Liver (tissue), 9 donors: Measurements from ENCODE around the gene DPPA4. TPM values are rescaled to one million over a fixed set of nuclear protein-coding genes. Genes with fewer than 3 reads are reported as not detected.

Experiments used
- DNase-seq: peaks from one replicate; pipeline ENCODE4 v3.0.0-alpha.2; 2017; ENCODE audit warnings: low spot score
- H3K27ac ChIP-seq, 2 donors: one replicate each; pipeline ENCODE4 v1.7.0; 2013; ENCODE audit warnings: inconsistent platforms in 2 of 2, low read length in 2 of 2, control low read depth in 1 of 2, low read depth in 1 of 2, mild to moderate bottlenecking in 1 of 2
- H3K27me3 ChIP-seq, 4 donors: one replicate each; pipeline versions ENCODE4 v1.6.1 to v1.7.0; 2013; ENCODE audit warnings: low read length in 3 of 4, inconsistent platforms in 1 of 4, mild to moderate bottlenecking in 1 of 4, moderate library complexity in 1 of 4; ENCODE audit not compliant: control insufficient read depth in 4 of 4, insufficient read depth in 4 of 4
- H3K36me3 ChIP-seq, 4 donors: one replicate each; pipeline versions ENCODE4 v1.6.1 to v1.7.0; 2013; ENCODE audit warnings: low read length in 3 of 4, mild to moderate bottlenecking in 3 of 4, low read depth in 1 of 4, moderate library complexity in 1 of 4; ENCODE audit not compliant: control insufficient read depth in 4 of 4, insufficient read depth in 3 of 4
- H3K4me1 ChIP-seq, 4 donors: one replicate each; pipeline versions ENCODE4 v1.6.1 to v1.7.0; 2013; ENCODE audit warnings: low read length in 3 of 4, mild to moderate bottlenecking in 3 of 4, moderate library complexity in 1 of 4; ENCODE audit not compliant: control insufficient read depth in 4 of 4, insufficient read depth in 4 of 4
- H3K4me3 ChIP-seq, 3 donors: one replicate each; pipeline versions ENCODE4 v1.6.1 to v1.7.0; 2013; ENCODE audit warnings: low read length in 3 of 3, control low read depth in 1 of 3, low read depth in 1 of 3, mild to moderate bottlenecking in 1 of 3
- H3K9ac ChIP-seq, 2 donors: one replicate each; pipeline ENCODE4 v1.7.0; 2013; ENCODE audit warnings: low read length in 2 of 2, mild to moderate bottlenecking in 2 of 2, moderate library complexity in 2 of 2, control low read depth in 1 of 2, low read depth in 1 of 2
- H3K9me3 ChIP-seq, 4 donors: one replicate each; pipeline versions ENCODE4 v1.6.1 to v1.7.0; 2013; ENCODE audit warnings: low read length in 3 of 4; ENCODE audit not compliant: control insufficient read depth in 4 of 4
- EGR1 ChIP-seq, 2 donors: IDR thresholded peaks; 2 replicates each; pipeline ENCODE4 v1.6.1; 2016 to 2018; ENCODE audit warnings: antibody characterized with exemption in 2 of 2, low read depth in 2 of 2
- FOXA1 ChIP-seq: IDR thresholded peaks from 2 replicates; pipeline ENCODE4 v1.6.1; 2016; ENCODE audit warnings: antibody characterized with exemption
- FOXA2 ChIP-seq: IDR thresholded peaks from 2 replicates; pipeline ENCODE4 v1.6.1; 2016; ENCODE audit warnings: antibody characterized with exemption
- GABPA ChIP-seq, 2 donors: IDR thresholded peaks in 1 of 2; conservative IDR thresholded peaks in 1 of 2; 2 replicates each; pipeline ENCODE4 v1.6.1; 2016; ENCODE audit warnings: antibody characterized with exemption in 2 of 2, mild to moderate bottlenecking in 1 of 2, moderate library complexity in 1 of 2
- HNF4A ChIP-seq, 2 donors: conservative IDR thresholded peaks; 2 replicates each; pipeline ENCODE4 v1.6.1; 2016; ENCODE audit warnings: antibody characterized with exemption in 2 of 2, mild to moderate bottlenecking in 2 of 2
- HNF4G ChIP-seq: IDR thresholded peaks from 2 replicates; pipeline ENCODE4 v1.6.1; 2016; ENCODE audit warnings: antibody characterized with exemption
- JUND ChIP-seq, 2 donors: IDR thresholded peaks; 2 replicates each; pipeline ENCODE4 v1.6.1; 2016; ENCODE audit warnings: antibody characterized with exemption in 2 of 2
- NR2F2 ChIP-seq: IDR thresholded peaks from 2 replicates; pipeline ENCODE4 v1.6.1; 2016; ENCODE audit warnings: antibody characterized with exemption
- RAD21 ChIP-seq, 2 donors: IDR thresholded peaks; 2 replicates each; pipeline ENCODE4 v1.6.1; 2016; ENCODE audit warnings: antibody characterized with exemption in 2 of 2, mild to moderate bottlenecking in 2 of 2
- RXRA ChIP-seq, 2 donors: IDR thresholded peaks; 2 replicates each; pipeline ENCODE4 v1.6.1; 2017 to 2018; ENCODE audit warnings: antibody characterized with exemption in 2 of 2, mild to moderate bottlenecking in 1 of 2
- SP1 ChIP-seq: IDR thresholded peaks from 2 replicates; pipeline ENCODE4 v1.6.1; 2018; ENCODE audit warnings: antibody characterized with exemption, mild to moderate bottlenecking
- YY1 ChIP-seq: IDR thresholded peaks from 2 replicates; pipeline ENCODE4 v1.6.1; 2016; ENCODE audit warnings: antibody characterized with exemption, mild to moderate bottlenecking
- WGBS: extraction: QIAGEN DNeasy Blood & Tissue Kit; methylation state at CpG from one replicate; pipeline ENCODE4 v1.1.7; 2013; 5-methylcytosine and 5-hydroxymethylcytosine counted together
- polyA plus RNA-seq, 2 donors: library from polyadenylated mRNA; stranded (reverse) in 1 of 2; unstranded in 1 of 2; fragments of 200-250 nt in 1 of 2; fragments of >200 nt in 1 of 2; fragmentation: Nextera tagmentation in 1 of 2; extraction: Ambion mirVana in 1 of 2; gene quantifications; one replicate each; pipeline versions ENCODE4 v1.2.1 to v1.2.3, GENCODE V29; 2013 to 2015
- total RNA-seq, 2 donors: library from RNA; depleted of rRNA; stranded (reverse); fragments of >200 nt; gene quantifications; one replicate each; pipeline ENCODE4 v1.2.3, GENCODE V29; 2014
- TF ChIP-seq, protein P1 (sequence below): IDR thresholded peaks from 2 replicates; pipeline ENCODE4 v1.6.1; 2016; ENCODE audit warnings: antibody characterized with exemption
- TF ChIP-seq, protein P2 (sequence below): IDR thresholded peaks from 2 replicates; pipeline ENCODE4 v1.6.1; 2016; ENCODE audit warnings: antibody characterized with exemption
- TF ChIP-seq, protein P3 (sequence below): IDR thresholded peaks from 2 replicates; pipeline ENCODE4 v1.6.1; 2016; ENCODE audit warnings: antibody characterized with exemption
- TF ChIP-seq, protein P4 (sequence below): IDR thresholded peaks from 2 replicates; pipeline ENCODE4 v1.6.1; 2016; ENCODE audit warnings: antibody characterized with exemption, mild to moderate bottlenecking
- TF ChIP-seq, protein P5 (sequence below): fragments of 150-350 bp; IDR thresholded peaks from 2 replicates; pipeline ENCODE4 v1.5.1; 2017; ENCODE audit warnings: improper control_type of control experiment, low read depth, low read length; ENCODE audit not compliant: missing input control
- donor health status: healthy.
- donor health status: healthy.
- donor health status: healthy.
- donor health status: healthy.
- donor health status: healthy.

DPPA4 gene
- total and polyA plus RNA-seq, 4 donors: 0.12 to 3.1 (median 0.28) TPM

DNA sequence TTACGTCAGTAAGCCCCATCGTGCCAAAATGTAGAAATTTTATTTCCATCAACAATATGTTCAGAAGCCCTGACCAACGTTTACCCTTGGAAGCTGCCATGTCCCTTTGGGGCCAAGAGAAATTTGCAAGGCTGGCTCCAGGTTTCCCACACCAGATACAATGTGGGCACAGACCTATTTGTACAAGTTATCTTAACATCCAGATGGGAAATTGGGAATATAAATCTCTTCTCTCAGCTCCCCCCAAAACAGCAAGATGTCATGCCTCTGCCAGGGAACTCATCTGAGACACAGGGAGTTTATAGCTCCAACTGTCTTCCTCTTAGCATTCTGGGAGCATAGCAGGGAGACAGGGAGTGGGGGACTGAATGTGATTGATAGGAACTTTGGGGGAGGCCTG is 11.7 kb downstream of the DPPA4 start:
- TF ChIP-seq HNF4A (conservative IDR thresholded peaks at IDR 0.05) (no peak), EGR1 (IDR thresholded peaks at IDR 0.05; ENCODE audit: low read depth in 2 of 2) (no peak), RXRA (IDR thresholded peaks at IDR 0.05) (no peak), FOXA2 (no peak), HNF4G (no peak), SP1 (no peak), JUND (IDR thresholded peaks at IDR 0.05) (no peak), NR2F2 (no peak), RAD21 (IDR thresholded peaks at IDR 0.05) (no peak)
- TF ChIP-seq, protein P1, sequence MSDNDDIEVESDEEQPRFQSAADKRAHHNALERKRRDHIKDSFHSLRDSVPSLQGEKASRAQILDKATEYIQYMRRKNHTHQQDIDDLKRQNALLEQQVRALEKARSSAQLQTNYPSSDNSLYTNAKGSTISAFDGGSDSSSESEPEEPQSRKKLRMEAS: no peak
- TF ChIP-seq, protein P2, sequence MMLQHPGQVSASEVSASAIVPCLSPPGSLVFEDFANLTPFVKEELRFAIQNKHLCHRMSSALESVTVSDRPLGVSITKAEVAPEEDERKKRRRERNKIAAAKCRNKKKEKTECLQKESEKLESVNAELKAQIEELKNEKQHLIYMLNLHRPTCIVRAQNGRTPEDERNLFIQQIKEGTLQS: no peak
- TF ChIP-seq, protein P3, sequence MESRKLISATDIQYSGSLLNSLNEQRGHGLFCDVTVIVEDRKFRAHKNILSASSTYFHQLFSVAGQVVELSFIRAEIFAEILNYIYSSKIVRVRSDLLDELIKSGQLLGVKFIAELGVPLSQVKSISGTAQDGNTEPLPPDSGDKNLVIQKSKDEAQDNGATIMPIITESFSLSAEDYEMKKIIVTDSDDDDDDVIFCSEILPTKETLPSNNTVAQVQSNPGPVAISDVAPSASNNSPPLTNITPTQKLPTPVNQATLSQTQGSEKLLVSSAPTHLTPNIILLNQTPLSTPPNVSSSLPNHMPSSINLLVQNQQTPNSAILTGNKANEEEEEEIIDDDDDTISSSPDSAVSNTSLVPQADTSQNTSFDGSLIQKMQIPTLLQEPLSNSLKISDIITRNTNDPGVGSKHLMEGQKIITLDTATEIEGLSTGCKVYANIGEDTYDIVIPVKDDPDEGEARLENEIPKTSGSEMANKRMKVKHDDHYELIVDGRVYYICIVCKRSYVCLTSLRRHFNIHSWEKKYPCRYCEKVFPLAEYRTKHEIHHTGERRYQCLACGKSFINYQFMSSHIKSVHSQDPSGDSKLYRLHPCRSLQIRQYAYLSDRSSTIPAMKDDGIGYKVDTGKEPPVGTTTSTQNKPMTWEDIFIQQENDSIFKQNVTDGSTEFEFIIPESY: no peak
- TF ChIP-seq, protein P4, sequence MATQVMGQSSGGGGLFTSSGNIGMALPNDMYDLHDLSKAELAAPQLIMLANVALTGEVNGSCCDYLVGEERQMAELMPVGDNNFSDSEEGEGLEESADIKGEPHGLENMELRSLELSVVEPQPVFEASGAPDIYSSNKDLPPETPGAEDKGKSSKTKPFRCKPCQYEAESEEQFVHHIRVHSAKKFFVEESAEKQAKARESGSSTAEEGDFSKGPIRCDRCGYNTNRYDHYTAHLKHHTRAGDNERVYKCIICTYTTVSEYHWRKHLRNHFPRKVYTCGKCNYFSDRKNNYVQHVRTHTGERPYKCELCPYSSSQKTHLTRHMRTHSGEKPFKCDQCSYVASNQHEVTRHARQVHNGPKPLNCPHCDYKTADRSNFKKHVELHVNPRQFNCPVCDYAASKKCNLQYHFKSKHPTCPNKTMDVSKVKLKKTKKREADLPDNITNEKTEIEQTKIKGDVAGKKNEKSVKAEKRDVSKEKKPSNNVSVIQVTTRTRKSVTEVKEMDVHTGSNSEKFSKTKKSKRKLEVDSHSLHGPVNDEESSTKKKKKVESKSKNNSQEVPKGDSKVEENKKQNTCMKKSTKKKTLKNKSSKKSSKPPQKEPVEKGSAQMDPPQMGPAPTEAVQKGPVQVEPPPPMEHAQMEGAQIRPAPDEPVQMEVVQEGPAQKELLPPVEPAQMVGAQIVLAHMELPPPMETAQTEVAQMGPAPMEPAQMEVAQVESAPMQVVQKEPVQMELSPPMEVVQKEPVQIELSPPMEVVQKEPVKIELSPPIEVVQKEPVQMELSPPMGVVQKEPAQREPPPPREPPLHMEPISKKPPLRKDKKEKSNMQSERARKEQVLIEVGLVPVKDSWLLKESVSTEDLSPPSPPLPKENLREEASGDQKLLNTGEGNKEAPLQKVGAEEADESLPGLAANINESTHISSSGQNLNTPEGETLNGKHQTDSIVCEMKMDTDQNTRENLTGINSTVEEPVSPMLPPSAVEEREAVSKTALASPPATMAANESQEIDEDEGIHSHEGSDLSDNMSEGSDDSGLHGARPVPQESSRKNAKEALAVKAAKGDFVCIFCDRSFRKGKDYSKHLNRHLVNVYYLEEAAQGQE: no peak
- DNase-seq: no peak
- WGBS: 86% methylated on average over 3 of the region's 3 CpGs
- Histone ChIP-seq H3K4me1 (no peaks in the 10 kb centered on the region), H3K4me3 (no peak overlapping the region), H3K27ac (no peak overlapping the region), H3K9ac (no peak overlapping the region), H3K36me3 (no peaks in the 10 kb centered on the region), H3K27me3 (no peaks in the 10 kb centered on the region), H3K9me3 (no peaks in the 10 kb centered on the region)

DNA sequence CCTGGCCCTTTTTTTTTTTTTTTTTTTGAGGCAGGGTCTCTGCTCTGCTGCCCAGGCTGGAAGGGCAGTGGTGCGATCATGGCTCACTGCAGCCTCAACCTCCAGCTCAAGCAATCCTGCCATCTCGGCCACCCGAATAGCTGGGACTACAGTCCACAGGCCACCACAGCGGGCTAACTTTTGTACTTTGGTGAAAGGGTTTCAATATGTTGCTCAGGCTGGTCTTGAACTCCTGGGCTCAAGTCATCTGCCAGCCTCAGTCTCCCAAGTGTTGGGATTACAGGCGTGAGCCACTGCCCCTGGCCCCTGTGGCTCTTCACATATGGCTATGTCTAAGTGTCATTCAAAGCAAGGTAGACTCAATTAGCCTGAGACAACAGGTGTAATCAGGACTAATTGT is 12.2 kb downstream of the DPPA4 start:
- Histone ChIP-seq H3K9me3 (no peaks in the 10 kb centered on the region), H3K4me3 (no peak overlapping the region), H3K9ac (no peak overlapping the region), H3K4me1 (no peaks in the 10 kb centered on the region), H3K36me3 (no peaks in the 10 kb centered on the region), H3K27ac (no peak overlapping the region), H3K27me3 (no peaks in the 10 kb centered on the region)
- 92% methylated on average over 5 of the region's 5 CpGs for WGBS
- TF ChIP-seq, protein P1: no peak
- TF ChIP-seq JUND (IDR thresholded peaks at IDR 0.05) (no peak), NR2F2 (no peak), RAD21 (IDR thresholded peaks at IDR 0.05) (no peak), FOXA1 (no peak), RXRA (IDR thresholded peaks at IDR 0.05) (no peak), SP1 (no peak), FOXA2 (no peak), HNF4G (no peak), GABPA (IDR thresholded peaks at IDR 0.05 in 1 of 2, conservative IDR thresholded peaks at IDR 0.05 in 1 of 2) (no peak), YY1 (no peak)
- TF ChIP-seq, protein P4: no peak
- TF ChIP-seq, protein P3: no peak
- TF ChIP-seq, protein P5, sequence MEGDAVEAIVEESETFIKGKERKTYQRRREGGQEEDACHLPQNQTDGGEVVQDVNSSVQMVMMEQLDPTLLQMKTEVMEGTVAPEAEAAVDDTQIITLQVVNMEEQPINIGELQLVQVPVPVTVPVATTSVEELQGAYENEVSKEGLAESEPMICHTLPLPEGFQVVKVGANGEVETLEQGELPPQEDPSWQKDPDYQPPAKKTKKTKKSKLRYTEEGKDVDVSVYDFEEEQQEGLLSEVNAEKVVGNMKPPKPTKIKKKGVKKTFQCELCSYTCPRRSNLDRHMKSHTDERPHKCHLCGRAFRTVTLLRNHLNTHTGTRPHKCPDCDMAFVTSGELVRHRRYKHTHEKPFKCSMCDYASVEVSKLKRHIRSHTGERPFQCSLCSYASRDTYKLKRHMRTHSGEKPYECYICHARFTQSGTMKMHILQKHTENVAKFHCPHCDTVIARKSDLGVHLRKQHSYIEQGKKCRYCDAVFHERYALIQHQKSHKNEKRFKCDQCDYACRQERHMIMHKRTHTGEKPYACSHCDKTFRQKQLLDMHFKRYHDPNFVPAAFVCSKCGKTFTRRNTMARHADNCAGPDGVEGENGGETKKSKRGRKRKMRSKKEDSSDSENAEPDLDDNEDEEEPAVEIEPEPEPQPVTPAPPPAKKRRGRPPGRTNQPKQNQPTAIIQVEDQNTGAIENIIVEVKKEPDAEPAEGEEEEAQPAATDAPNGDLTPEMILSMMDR: no peak
- DNase-seq: no peak
